ENCODE measurements around the gene NTMT1.

DNA sequence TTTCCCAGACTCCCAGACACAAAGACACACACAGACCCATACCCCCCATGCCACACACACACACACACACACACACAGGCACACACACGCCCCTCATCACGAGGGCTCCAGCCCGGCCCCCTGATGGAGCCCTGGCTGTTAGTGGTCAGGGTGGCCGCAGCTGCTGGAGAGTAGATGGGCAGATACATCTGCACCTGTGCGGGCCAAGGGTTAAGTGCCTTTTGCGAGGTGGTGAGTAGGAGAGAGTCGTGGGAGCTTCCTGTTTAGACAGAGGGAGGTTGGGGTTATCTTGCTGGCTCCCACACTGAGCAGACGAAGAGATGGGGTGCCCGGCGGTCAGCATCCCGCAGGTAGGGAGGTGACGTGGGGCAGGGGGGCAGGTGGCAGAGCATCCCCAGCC lies 47.6 kb downstream of the NTMT1 start:
- TF ChIP-seq, protein P1, sequence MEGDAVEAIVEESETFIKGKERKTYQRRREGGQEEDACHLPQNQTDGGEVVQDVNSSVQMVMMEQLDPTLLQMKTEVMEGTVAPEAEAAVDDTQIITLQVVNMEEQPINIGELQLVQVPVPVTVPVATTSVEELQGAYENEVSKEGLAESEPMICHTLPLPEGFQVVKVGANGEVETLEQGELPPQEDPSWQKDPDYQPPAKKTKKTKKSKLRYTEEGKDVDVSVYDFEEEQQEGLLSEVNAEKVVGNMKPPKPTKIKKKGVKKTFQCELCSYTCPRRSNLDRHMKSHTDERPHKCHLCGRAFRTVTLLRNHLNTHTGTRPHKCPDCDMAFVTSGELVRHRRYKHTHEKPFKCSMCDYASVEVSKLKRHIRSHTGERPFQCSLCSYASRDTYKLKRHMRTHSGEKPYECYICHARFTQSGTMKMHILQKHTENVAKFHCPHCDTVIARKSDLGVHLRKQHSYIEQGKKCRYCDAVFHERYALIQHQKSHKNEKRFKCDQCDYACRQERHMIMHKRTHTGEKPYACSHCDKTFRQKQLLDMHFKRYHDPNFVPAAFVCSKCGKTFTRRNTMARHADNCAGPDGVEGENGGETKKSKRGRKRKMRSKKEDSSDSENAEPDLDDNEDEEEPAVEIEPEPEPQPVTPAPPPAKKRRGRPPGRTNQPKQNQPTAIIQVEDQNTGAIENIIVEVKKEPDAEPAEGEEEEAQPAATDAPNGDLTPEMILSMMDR (IDR thresholded peaks at IDR 0.05), result no peak
- no peak for TF ChIP-seq POLR2A (IDR thresholded peaks at IDR 0.05)
- no peak for TF ChIP-seq POLR2AphosphoS5 (IDR thresholded peaks at IDR 0.05)
